HEK293 (cell line): Measurements from ENCODE around the gene TRPM8.

ENCODE experiments used
- CTCF ChIA-PET: fragments of 350-600 bp; formaldehyde crosslinking; extraction: SDS; loops from one replicate; lab custom pipeline; 2021; ENCODE audit warnings: antibody characterized with exemption; lab: Yijun Ruan, JAX
- POLR2A ChIA-PET: fragments of 300-600 bp; formaldehyde crosslinking; extraction: SDS; loops from one replicate; lab custom pipeline; 2020; ENCODE audit warnings: antibody characterized with exemption, inconsistent platforms; lab: Yijun Ruan, JAX
- H3K27ac ChIP-seq: fragments of 200-500 bp; sonication (Bioruptor generic); 2 replicates; pipeline ENCODE4 v1.5.1; 2014; ENCODE audit warnings: low read depth, low read length, control low read depth, inconsistent platforms; ENCODE audit errors: extremely low read depth
- H3K36me3 ChIP-seq, 2 experiments: fragments of 200-500 bp in 1 of 2; sonication (Bioruptor generic) in 1 of 2; 1 replicate in 1 of 2; 2 replicates in 1 of 2; pipeline ENCODE4 v1.5.1; 2014 to 2017; ENCODE audit warnings: inconsistent platforms in 2 of 2, low read length in 2 of 2; ENCODE audit not compliant: control insufficient read depth in 2 of 2, insufficient read depth in 1 of 2
- H3K4me1 ChIP-seq: fragments of 200-500 bp; sonication (Bioruptor generic); 2 replicates; pipeline ENCODE4 v1.5.1; 2014; ENCODE audit warnings: mild to moderate bottlenecking, low read length, inconsistent platforms; ENCODE audit not compliant: control insufficient read depth, insufficient read depth
- H3K4me3 ChIP-seq: 2 replicates; pipeline ENCODE4 v1.5.1; 2011; ENCODE audit warnings: low read depth, mild to moderate bottlenecking, control low read depth, low read length, moderate library complexity
- H3K9me3 ChIP-seq: fragments of 200-500 bp; sonication (Bioruptor generic); 2 replicates; pipeline ENCODE4 v1.5.1; 2014; ENCODE audit warnings: low read depth, low read length, inconsistent platforms; ENCODE audit not compliant: control insufficient read depth, insufficient read depth
- BCL11B ChIP-seq: fragments of 450-650 bp; formaldehyde crosslinking; IDR thresholded peaks from 2 replicates; pipeline ENCODE4 v1.5.1; 2016; ENCODE audit warnings: low read depth, missing biosample characterization, missing genetic modification characterization
- FEZF1 ChIP-seq: fragments of 450-650 bp; formaldehyde crosslinking; IDR thresholded peaks from 2 replicates; pipeline ENCODE4 v1.5.1; 2016; ENCODE audit warnings: missing biosample characterization, missing genetic modification characterization
- KLF1 ChIP-seq: fragments of 450-650 bp; formaldehyde crosslinking; IDR thresholded peaks from 2 replicates; pipeline ENCODE4 v1.5.1; 2016; ENCODE audit warnings: missing biosample characterization, missing genetic modification characterization
- MEIS1 ChIP-seq: sonication (generic); formaldehyde crosslinking; IDR thresholded peaks from 2 replicates; pipeline ENCODE4 v1.8.1; 2022; ENCODE audit warnings: missing genetic modification reagents, mild to moderate bottlenecking, borderline replicate concordance
- SCRT1 ChIP-seq: fragments of 450-650 bp; formaldehyde crosslinking; IDR thresholded peaks from 2 replicates; pipeline ENCODE4 v1.5.1; 2016; ENCODE audit warnings: missing biosample characterization, missing genetic modification characterization, borderline replicate concordance
- SCRT2 ChIP-seq: fragments of 450-650 bp; formaldehyde crosslinking; IDR thresholded peaks from 2 replicates; pipeline ENCODE4 v1.5.1; 2016; ENCODE audit warnings: missing biosample characterization, missing genetic modification characterization
- SP2 ChIP-seq: fragments of 450-650 bp; formaldehyde crosslinking; IDR thresholded peaks from 2 replicates; pipeline ENCODE4 v1.5.1; 2016; ENCODE audit warnings: missing biosample characterization, missing genetic modification characterization
- TRIM28 ChIP-seq: IDR thresholded peaks from 2 replicates; pipeline ENCODE4 v1.6.1; 2011; ENCODE audit warnings: low read length, control low read depth, borderline replicate concordance
- WT1 ChIP-seq: fragments of 450-650 bp; formaldehyde crosslinking; IDR thresholded peaks from 2 replicates; pipeline ENCODE4 v1.5.1; 2016; ENCODE audit warnings: missing biosample characterization, missing genetic modification characterization
- ZBTB20 ChIP-seq: fragments of 450-650 bp; formaldehyde crosslinking; IDR thresholded peaks from 2 replicates; pipeline ENCODE4 v1.5.1; 2016; ENCODE audit warnings: missing biosample characterization, missing genetic modification characterization
- ZFHX2 ChIP-seq: fragments of 450-650 bp; formaldehyde crosslinking; conservative IDR thresholded peaks from 2 replicates; pipeline ENCODE4 v1.5.1; 2016; ENCODE audit warnings: missing biosample characterization, missing genetic modification characterization
- ZNF121 ChIP-seq: fragments of 450-650 bp; formaldehyde crosslinking; IDR thresholded peaks from 2 replicates; pipeline ENCODE4 v1.5.1; 2016; ENCODE audit warnings: missing biosample characterization, missing genetic modification characterization
- ZNF157 ChIP-seq: fragments of 450-650 bp; formaldehyde crosslinking; IDR thresholded peaks from 2 replicates; pipeline ENCODE4 v1.5.1; 2016; ENCODE audit warnings: missing biosample characterization, missing genetic modification characterization
- ZNF292 ChIP-seq: fragments of 450-650 bp; formaldehyde crosslinking; IDR thresholded peaks from 2 replicates; pipeline ENCODE4 v1.5.1; 2016; ENCODE audit warnings: low read depth, missing biosample characterization, missing genetic modification characterization, borderline replicate concordance
- ZNF311 ChIP-seq: fragments of 450-650 bp; formaldehyde crosslinking; IDR thresholded peaks from 2 replicates; pipeline ENCODE4 v1.5.1; 2017; ENCODE audit warnings: missing biosample characterization, missing genetic modification characterization, borderline replicate concordance
- ZNF521 ChIP-seq: fragments of 450-650 bp; formaldehyde crosslinking; IDR thresholded peaks from 2 replicates; pipeline ENCODE4 v1.5.1; 2017; ENCODE audit warnings: missing biosample characterization, mild to moderate bottlenecking, missing genetic modification characterization
- ZNF548 ChIP-seq: fragments of 450-650 bp; formaldehyde crosslinking; IDR thresholded peaks from 2 replicates; pipeline ENCODE4 v1.5.1; 2016; ENCODE audit warnings: missing biosample characterization, missing genetic modification characterization
- ZNF549 ChIP-seq: fragments of 450-650 bp; IDR thresholded peaks from 2 replicates; pipeline ENCODE4 v1.5.1; 2018; ENCODE audit warnings: missing biosample characterization, missing genetic modification characterization, mild to moderate bottlenecking, inconsistent platforms, moderate library complexity
- ZNF560 ChIP-seq: fragments of 450-650 bp; formaldehyde crosslinking; IDR thresholded peaks from 2 replicates; pipeline ENCODE4 v1.5.1; 2017; ENCODE audit warnings: missing biosample characterization, missing genetic modification characterization, borderline replicate concordance
- ZNF571 ChIP-seq: fragments of 450-650 bp; formaldehyde crosslinking; IDR thresholded peaks from 2 replicates; pipeline ENCODE4 v1.5.0; 2017; ENCODE audit warnings: missing biosample characterization, missing genetic modification characterization
- ZNF610 ChIP-seq: fragments of 450-650 bp; formaldehyde crosslinking; IDR thresholded peaks from 2 replicates; pipeline ENCODE4 v1.5.1; 2016; ENCODE audit warnings: missing biosample characterization, missing genetic modification characterization, borderline replicate concordance
- ZNF623 ChIP-seq: fragments of 450-650 bp; formaldehyde crosslinking; IDR thresholded peaks from 2 replicates; pipeline ENCODE4 v1.5.1; 2016; ENCODE audit warnings: missing biosample characterization, missing genetic modification characterization
- ZNF664 ChIP-seq: fragments of 450-650 bp; formaldehyde crosslinking; IDR thresholded peaks from 2 replicates; pipeline ENCODE4 v1.5.1; 2016; ENCODE audit warnings: missing biosample characterization, missing genetic modification characterization
- ZNF670 ChIP-seq: fragments of 450-650 bp; formaldehyde crosslinking; IDR thresholded peaks from 2 replicates; pipeline ENCODE4 v1.5.1; 2016; ENCODE audit warnings: missing biosample characterization, missing genetic modification characterization, low read depth
- ZNF747 ChIP-seq: fragments of 450-650 bp; formaldehyde crosslinking; IDR thresholded peaks from 2 replicates; pipeline ENCODE4 v1.5.1; 2016; ENCODE audit warnings: missing biosample characterization, missing genetic modification characterization
- ZNF791 ChIP-seq: fragments of 450-650 bp; formaldehyde crosslinking; IDR thresholded peaks from 2 replicates; pipeline ENCODE4 v1.5.1; 2016; ENCODE audit warnings: missing biosample characterization, missing genetic modification characterization
- ZSCAN30 ChIP-seq: fragments of 450-650 bp; IDR thresholded peaks from 2 replicates; pipeline ENCODE4 v1.5.1; 2018; ENCODE audit warnings: missing biosample characterization, mild to moderate bottlenecking, missing genetic modification characterization, moderate library complexity
- TF ChIP-seq, protein P1 (sequence below): fragments of 450-650 bp; formaldehyde crosslinking; IDR thresholded peaks from 2 replicates; pipeline ENCODE4 v1.5.1; 2016; ENCODE audit warnings: missing biosample characterization, missing genetic modification characterization
- TF ChIP-seq, protein P2 (sequence below): fragments of 450-650 bp; formaldehyde crosslinking; IDR thresholded peaks from 2 replicates; pipeline ENCODE4 v1.5.1; 2016; ENCODE audit warnings: missing biosample characterization, missing genetic modification characterization

The TRPM8 gene

DNA sequence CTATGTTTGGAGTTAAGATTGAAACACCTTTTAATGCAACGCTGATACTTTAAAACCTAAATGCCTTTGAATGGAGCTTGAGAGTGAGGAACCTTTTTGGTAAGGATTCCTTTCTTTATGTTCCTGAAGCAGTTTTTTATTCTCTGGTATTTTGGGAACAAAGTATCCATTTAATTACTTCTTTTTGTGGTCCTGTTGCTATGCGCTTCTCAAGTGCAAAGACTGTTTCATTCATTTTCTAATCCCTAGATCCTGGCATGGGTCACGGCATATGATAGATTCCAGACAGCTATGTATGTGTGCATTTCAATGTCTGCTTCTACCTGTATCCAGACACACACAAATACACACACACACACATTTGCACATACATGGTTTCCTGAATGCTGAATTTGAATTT lies 28.0 kb downstream of the TRPM8 start (continued):
- no peak for TF ChIP-seq ZNF157 (tag by site-specific recombination)
- TF ChIP-seq, protein P1, sequence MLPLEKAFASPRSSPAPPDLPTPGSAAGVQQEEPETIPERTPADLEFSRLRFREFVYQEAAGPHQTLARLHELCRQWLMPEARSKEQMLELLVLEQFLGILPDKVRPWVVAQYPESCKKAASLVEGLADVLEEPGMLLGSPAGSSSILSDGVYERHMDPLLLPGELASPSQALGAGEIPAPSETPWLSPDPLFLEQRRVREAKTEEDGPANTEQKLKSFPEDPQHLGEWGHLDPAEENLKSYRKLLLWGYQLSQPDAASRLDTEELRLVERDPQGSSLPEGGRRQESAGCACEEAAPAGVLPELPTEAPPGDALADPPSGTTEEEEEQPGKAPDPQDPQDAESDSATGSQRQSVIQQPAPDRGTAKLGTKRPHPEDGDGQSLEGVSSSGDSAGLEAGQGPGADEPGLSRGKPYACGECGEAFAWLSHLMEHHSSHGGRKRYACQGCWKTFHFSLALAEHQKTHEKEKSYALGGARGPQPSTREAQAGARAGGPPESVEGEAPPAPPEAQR (tag by site-specific recombination) = no peak
- no peak for TF ChIP-seq ZNF549
- TF ChIP-seq ZNF747 (tag by site-specific recombination) = no peak
- no peak for TF ChIP-seq ZNF292
- TF ChIP-seq ZNF664 (tag by site-specific recombination) = no peak
- TF ChIP-seq MEIS1 = no peak

DNA sequence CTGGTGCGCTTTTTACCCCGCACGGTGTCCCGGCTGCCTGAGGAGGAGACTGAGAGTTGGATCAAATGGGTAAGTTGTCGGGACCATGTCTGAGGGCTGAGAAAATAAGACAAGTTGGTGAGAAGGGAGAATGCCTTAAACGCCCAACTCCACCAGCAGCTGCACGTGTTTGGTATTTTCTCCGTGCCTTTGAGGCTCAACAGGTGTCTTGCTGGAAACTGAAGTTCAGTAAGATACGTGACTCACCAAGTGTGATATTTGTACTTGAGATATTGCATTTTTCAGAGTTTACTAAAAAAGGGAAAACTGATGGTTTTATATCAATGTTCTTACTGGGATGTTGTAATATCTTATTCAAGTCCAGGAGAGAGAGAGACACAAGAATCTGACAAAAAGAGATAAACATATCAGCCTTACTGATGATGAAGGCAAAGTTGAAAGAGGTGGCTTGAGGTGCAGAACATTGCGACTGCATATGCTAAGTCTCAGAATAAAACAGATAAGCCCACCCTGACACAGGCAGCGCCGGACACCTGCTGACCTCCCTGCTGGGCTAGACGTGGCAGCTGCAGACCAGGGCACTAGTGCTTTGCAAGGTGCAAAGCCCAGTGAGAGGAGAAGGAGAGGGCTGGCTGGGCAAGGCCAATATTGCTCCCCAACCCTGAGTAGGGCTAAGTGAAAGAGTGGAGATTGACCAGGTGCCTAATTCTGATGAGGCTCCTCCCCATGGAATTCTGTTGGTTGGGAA lies 33.1 kb downstream of the TRPM8 start:
- no peak for TF ChIP-seq TRIM28
- TF ChIP-seq SCRT2 (tag by site-specific recombination) = peak; percentile 67; the same call in 1 of the 2 replicates
- TF ChIP-seq SCRT1 (tag by site-specific recombination) = no peak
- no peak for TF ChIP-seq ZBTB20 (tag by site-specific recombination)
- TF ChIP-seq, all 188 proteins: peak for 1
- no peak overlapping the region for H3K4me3 ChIP-seq
- H3K36me3 ChIP-seq = no peaks in the 10 kb centered on the region
- ChIA-PET POLR2A (no interaction called here), CTCF (interaction anchor here (0.7 kb wide), 1 partner anchor 20 kb away, joined by 3 read pairs; no protein-coding TSS in a partner anchor)
- no peak overlapping the region for H3K27ac ChIP-seq
- H3K4me1 ChIP-seq = no peaks in the 10 kb centered on the region
- no peaks in the 10 kb centered on the region for H3K9me3 ChIP-seq

DNA sequence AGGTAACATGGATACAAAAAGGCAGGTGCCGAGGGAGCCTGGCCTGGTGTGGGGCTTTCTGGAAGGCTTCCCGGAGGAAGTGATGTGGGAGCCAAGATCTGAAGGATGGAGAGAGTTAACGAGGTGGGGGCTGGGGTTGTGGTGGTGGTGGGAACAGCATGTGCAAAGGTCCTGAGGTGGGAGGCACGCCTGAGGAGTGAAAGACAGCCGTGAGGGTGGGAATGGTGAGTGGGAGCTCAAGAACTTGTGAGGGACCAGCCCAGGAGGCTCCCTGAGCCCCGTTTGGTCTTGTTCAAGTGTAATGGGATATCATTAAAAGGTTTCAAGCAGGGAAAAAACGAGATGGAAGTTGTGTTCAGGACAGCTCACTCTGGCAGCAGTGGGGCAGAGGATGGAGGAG lies 35.2 kb downstream of the TRPM8 start:
- TF ChIP-seq ZNF623 (tag by site-specific recombination) = peak; percentile 74
- TF ChIP-seq ZNF311 (tag by site-specific recombination) = no peak
- no peak for TF ChIP-seq ZNF610
- H3K9me3 ChIP-seq = no peaks in the 10 kb centered on the region
- ChIA-PET CTCF (no interaction called here), POLR2A (no interaction called here)
- no peak overlapping the region for H3K4me3 ChIP-seq
- H3K27ac ChIP-seq = no peak overlapping the region
- H3K4me1 ChIP-seq = no peaks in the 10 kb centered on the region
- H3K36me3 ChIP-seq = no peaks in the 10 kb centered on the region

DNA sequence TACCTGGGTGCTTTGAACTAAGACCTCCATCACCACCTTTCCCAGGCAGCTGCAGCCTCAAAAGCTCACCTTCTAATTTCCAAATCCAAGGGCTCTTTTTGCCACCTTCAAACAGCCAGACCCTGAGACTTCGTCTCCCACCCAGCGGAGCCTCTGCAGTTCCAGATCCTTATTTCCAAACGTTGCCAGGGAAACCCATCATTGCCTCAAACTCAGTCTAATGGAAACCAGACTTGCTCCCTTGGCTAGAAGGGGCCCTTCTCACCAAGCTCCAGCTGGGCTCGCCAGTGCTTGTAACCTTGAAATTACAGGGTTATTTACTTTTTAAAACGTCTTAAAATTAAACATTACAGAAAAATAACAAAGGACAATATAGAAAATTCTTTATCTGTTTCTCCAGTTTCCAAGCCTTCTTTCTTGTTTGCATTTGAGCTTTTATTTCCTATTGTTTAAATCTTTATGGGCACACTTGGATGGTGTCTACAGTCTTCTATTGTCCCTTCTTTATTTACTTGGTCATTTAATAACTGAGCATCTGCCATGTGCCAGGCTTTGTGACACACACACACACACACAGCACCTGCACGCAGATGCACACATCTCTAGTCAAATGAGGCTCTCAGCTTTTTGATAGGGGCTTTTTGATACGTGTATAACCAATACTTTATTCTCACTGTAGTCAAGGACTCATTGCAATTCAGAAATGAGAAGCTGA lies 36.1 kb downstream of the TRPM8 start:
- H3K36me3 ChIP-seq = no peaks in the 10 kb centered on the region
- ChIA-PET POLR2A (no interaction called here), CTCF (interaction anchor here (0.6 kb wide), 1 partner anchor 16 kb away, joined by 3 read pairs; no protein-coding TSS in a partner anchor)
- no peak overlapping the region for H3K4me3 ChIP-seq
- H3K27ac ChIP-seq = no peak overlapping the region
- H3K9me3 ChIP-seq = no peaks in the 10 kb centered on the region
- H3K4me1 ChIP-seq = no peaks in the 10 kb centered on the region
- TF ChIP-seq ZNF121 (tag by site-specific recombination) (no peak), FEZF1 (no peak), ZNF548 (no peak), ZFHX2 (no peak), ZNF623 (tag by site-specific recombination) (no peak), ZNF791 (tag by site-specific recombination) (no peak), ZNF521 (tag by site-specific recombination) (no peak), WT1 (no peak), ZNF571 (tag by site-specific recombination) (no peak), ZNF560 (no peak), ZNF670 (tag by site-specific recombination) (no peak), BCL11B (tag by site-specific recombination) (no peak), KLF1 (tag by site-specific recombination) (no peak), SP2 (no peak), ZSCAN30 (tag by site-specific recombination) (no peak)
- TF ChIP-seq, protein P2, sequence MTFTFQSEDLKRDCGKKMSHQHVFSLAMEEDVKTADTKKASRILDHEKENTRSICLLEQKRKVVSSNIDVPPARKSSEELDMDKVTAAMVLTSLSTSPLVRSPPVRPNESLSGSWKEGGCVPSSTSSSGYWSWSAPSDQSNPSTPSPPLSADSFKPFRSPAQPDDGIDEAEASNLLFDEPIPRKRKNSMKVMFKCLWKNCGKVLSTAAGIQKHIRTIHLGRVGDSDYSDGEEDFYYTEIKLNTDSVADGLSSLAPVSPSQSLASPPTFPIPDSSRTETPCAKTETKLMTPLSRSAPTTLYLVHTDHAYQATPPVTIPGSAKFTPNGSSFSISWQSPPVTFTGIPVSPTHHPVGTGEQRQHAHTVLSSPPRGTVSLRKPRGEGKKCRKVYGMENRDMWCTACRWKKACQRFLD (tag by site-specific recombination) = no peak
